Ectodermal cell (in vitro differentiated cells): ENCODE measurements around the gene IL36RN.

ENCODE experiments used
- H3K27ac ChIP-seq: 2 replicates; pipeline ENCODE4 v1.7.0; 2013; ENCODE audit warnings: mild to moderate bottlenecking, low read depth, low read length; ENCODE audit not compliant: insufficient read depth, poor library complexity, severe bottlenecking
- H3K27me3 ChIP-seq: 2 replicates; pipeline ENCODE4 v1.7.0; 2013; ENCODE audit warnings: mild to moderate bottlenecking, low read length; ENCODE audit not compliant: insufficient read depth, control insufficient read depth, poor library complexity, severe bottlenecking
- H3K36me3 ChIP-seq: one replicate; pipeline ENCODE4 v1.7.0; 2013; ENCODE audit warnings: low read length; ENCODE audit not compliant: control insufficient read depth, insufficient read depth
- H3K4me1 ChIP-seq: one replicate; pipeline ENCODE4 v1.7.0; 2013; ENCODE audit warnings: low read length; ENCODE audit not compliant: control insufficient read depth, insufficient read depth
- H3K4me3 ChIP-seq: 2 replicates; pipeline ENCODE4 v1.7.0; 2013; ENCODE audit warnings: low read depth, low read length, control low read depth; ENCODE audit not compliant: insufficient read depth
- H3K9me3 ChIP-seq: 2 replicates; pipeline ENCODE4 v1.7.0; 2013; ENCODE audit warnings: mild to moderate bottlenecking, low read length, moderate library complexity; ENCODE audit not compliant: control insufficient read depth
- WGBS, 2 experiments: methylation state at CpG; one replicate each; pipeline ENCODE4 v1.1.7; 2013; ENCODE audit warnings: missing lambda C conversion rate in 2 of 2; 5-methylcytosine and 5-hydroxymethylcytosine counted together

The IL36RN gene

DNA sequence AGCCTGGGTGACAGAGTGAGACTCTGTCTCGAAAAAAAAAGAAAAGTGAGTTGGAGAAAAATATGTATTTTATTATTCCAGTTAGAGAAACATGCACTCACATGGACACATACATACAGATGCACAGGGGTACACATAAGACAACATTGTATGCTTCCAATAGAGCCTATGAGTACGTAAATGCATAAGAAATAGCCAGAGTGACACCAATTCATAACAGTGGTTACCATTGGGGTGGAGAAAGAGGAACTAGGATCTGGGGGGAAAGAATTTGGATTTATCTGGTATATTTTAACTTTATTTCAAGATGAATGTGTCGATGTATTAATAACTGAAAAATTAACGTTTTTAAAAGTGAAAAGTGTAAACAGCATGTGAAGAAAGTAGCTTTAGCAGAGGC, 37.7 kb upstream of the IL36RN start:
- Histone ChIP-seq H3K27me3 (no peaks in the 10 kb centered on the region), H3K36me3 (no peaks in the 10 kb centered on the region), H3K27ac (no peak overlapping the region), H3K4me1 (no peaks in the 10 kb centered on the region), H3K9me3 (no peaks in the 10 kb centered on the region), H3K4me3 (no peak overlapping the region)
- WGBS, 2 experiments = 71% methylated on average over 4 of the region's 4 CpGs

DNA sequence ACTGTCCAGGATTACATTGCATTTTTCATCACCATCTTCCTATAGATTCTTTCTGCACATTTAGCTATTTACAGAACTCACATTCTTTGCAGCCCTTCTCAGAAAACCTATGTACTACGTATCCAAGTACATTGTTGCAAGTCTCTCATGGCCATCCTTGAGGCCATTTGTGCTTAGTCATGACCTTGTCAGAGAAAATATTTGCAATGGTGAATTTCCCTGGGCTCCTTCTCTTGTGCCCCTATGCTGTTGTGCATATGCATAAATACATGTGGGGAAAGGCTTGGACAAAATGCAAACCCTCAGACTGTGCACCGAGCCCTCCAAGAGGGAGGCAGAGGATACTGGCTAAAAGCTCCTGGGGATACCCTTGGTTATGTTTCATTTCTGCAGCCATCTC, 34.2 kb upstream of the IL36RN start:
- Histone ChIP-seq H3K4me3 (no peak overlapping the region), H3K27ac (no peak overlapping the region), H3K36me3 (no peaks in the 10 kb centered on the region), H3K4me1 (no peaks in the 10 kb centered on the region), H3K9me3 (no peaks in the 10 kb centered on the region), H3K27me3 (no peaks in the 10 kb centered on the region)
- 92 to 95% methylated on average over 2 of the region's 2 CpGs for WGBS, 2 experiments

DNA sequence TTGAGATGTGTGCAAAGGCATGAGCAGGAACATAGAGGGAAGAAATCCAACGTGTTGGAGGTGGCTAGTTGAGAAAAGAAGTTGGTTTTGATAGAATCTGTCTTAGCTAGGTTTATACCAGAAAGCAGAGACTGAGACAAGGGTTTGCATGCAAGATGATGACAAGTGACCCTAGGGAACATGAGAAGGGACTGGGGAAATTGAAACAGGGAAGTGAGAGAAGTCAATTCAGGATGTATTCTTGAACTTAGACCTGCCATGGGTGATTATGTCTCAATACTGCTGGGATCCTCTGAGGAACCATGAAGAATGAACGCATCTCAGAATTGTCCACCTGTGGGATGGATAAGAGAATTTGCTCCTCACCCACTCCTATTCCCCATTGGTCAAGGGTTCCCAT, 33.3 kb upstream of the IL36RN start:
- 61 to 62% methylated on average over 2 of the region's 2 CpGs for WGBS, 2 experiments
- Histone ChIP-seq H3K4me3 (no peak overlapping the region), H3K27ac (no peak overlapping the region), H3K27me3 (no peaks in the 10 kb centered on the region), H3K9me3 (no peaks in the 10 kb centered on the region), H3K36me3 (no peaks in the 10 kb centered on the region), H3K4me1 (no peaks in the 10 kb centered on the region)

DNA sequence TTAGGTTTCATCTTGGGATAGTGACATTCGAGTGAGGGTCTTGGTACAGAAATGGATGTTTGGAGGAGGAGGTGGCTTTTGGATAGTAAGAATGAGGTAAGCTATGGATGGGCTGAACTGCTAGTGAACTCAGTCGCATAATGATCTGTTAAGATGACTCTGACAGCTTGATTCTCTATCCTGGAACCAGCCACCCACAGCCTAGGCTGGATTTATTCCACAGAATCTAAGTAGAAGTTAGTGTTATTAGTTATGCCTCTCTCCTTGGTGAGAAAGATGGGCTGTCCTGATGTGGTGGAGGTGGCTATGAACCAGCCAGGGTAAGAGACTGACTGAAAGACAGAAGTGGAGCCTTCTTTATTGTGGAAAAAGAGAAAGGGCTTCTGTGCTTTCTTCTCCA, 31.3 kb upstream of the IL36RN start:
- no peaks in the 10 kb centered on the region for H3K36me3 ChIP-seq
- no peak overlapping the region for H3K4me3 ChIP-seq
- no peaks in the 10 kb centered on the region for H3K9me3 ChIP-seq
- no peak overlapping the region for H3K27ac ChIP-seq
- 91% methylated on average over 2 of the region's 2 CpGs for WGBS, 2 experiments
- no peaks in the 10 kb centered on the region for H3K4me1 ChIP-seq
- no peaks in the 10 kb centered on the region for H3K27me3 ChIP-seq

DNA sequence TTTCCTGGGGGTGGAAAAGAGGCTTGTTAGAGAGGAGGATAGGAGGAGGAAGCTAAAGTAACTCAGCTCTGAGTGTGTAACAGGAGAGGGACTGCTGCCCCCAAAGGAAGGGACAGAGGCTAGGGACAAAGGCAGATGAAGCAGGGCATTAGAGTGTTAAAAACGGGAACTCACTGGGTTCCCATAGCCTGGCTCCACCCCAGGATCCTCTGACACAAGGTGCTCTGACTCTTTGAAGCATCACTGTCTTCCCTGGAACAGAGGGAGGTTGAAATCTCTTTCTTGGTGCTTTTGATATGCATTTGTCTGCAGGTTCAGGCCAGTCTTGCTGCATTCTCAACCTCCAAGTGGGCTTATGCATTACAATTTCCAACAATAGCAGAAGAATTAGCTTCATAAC, 30.9 kb upstream of the IL36RN start:
- 9 to 13% methylated on average over 1 of the region's 1 CpG for WGBS, 2 experiments
- no peaks in the 10 kb centered on the region for H3K4me1 ChIP-seq
- H3K9me3 ChIP-seq = no peaks in the 10 kb centered on the region
- no peak overlapping the region for H3K4me3 ChIP-seq
- H3K27me3 ChIP-seq = no peaks in the 10 kb centered on the region
- no peak overlapping the region for H3K27ac ChIP-seq
- H3K36me3 ChIP-seq = no peaks in the 10 kb centered on the region

DNA sequence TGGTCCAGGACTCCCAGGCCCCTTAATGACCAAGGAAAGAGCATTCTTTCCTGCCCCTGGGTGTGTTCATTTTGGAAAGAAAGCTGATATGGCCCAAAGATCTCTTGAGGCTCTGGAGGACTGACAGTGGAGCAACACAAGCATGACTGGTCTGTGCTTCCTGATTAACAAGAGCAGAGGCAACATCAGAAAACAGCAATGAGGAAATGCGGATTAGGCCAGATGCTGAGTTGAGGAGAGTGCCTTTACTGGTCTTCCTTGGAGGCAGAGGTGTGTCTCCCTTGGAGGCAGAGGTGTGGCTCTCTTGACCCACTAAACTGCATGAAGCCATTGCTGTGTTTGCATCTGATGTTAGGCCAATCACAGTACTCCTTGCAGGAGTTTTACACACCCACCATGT, 26.3 kb upstream of the IL36RN start:
- H3K4me1 ChIP-seq = no peaks in the 10 kb centered on the region
- H3K9me3 ChIP-seq = no peaks in the 10 kb centered on the region
- H3K4me3 ChIP-seq = no peak overlapping the region
- H3K36me3 ChIP-seq = no peaks in the 10 kb centered on the region
- H3K27ac ChIP-seq = no peak overlapping the region
- WGBS, 2 experiments = 90 to 91% methylated on average over 1 of the region's 1 CpG
- no peaks in the 10 kb centered on the region for H3K27me3 ChIP-seq

DNA sequence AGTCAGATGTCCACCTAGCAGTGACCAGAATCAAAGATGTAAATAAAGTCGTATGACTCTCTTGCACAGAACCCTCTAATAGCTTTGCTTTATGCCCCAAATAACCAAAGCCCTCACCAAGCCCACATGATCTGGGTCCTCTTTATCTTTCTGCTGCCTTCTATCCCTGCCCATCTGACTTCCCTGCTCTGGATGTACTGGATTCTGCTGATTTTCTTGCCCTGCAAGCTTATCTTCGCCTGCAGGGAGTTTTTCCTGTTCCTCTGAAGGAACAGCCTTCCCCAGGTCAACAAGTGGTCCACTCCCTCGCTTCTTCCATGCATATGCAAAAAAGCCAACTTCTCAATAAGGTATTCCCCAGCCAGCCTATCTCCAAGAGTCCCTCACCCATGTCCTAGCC, 25.0 kb upstream of the IL36RN start:
- no peaks in the 10 kb centered on the region for H3K9me3 ChIP-seq
- H3K4me1 ChIP-seq = no peaks in the 10 kb centered on the region
- H3K4me3 ChIP-seq = no peak overlapping the region
- WGBS, 2 experiments = 80 to 85% methylated on average over 3 of the region's 3 CpGs
- H3K27ac ChIP-seq = no peak overlapping the region
- H3K36me3 ChIP-seq = no peaks in the 10 kb centered on the region
- H3K27me3 ChIP-seq = no peaks in the 10 kb centered on the region

DNA sequence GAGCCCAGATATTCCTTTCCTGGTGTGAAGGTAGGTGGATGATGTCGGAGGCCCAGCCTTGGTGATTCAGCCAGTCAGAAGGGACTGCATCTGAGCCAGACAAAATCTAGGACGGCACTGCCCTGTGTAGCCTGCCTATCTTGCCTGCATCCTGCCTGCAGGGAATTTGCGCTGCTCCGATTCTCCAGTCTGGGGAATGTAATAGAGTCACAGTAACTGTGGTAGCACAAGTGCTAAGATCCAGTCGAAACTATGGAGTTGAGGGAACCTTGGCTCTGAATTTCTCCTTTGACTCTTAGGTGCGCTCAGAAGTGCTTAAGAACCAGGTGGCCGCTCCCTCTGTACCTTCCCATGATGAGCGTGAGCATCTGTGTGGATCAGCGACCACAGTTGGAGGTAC, 22.2 kb upstream of the IL36RN start:
- H3K4me1 ChIP-seq = no peaks in the 10 kb centered on the region
- H3K27me3 ChIP-seq = no peaks in the 10 kb centered on the region
- H3K9me3 ChIP-seq = no peaks in the 10 kb centered on the region
- H3K27ac ChIP-seq = no peak overlapping the region
- H3K4me3 ChIP-seq = no peak overlapping the region
- 94% methylated on average over 9 of the region's 9 CpGs for WGBS, 2 experiments
- no peaks in the 10 kb centered on the region for H3K36me3 ChIP-seq

DNA sequence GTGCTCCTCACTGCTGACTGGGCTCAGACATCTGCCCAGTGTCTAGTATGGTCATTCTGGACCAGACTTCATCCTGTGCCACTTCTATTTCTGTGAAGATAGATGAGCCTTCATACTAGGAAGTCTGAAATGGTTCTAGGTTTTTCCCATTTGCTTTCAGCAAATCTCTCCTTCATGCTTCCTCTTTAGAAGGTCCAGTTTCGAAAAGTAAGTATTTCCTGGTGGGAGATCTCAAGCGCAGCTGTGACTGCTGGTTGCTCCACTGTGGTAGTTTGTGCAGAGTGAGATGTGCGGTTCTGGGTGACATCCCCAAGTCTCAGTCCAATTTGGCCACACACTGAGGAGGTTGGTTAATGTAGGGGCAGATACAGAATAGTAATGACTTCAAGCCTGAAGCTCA, 20.7 kb upstream of the IL36RN start:
- Histone ChIP-seq H3K27ac (no peak overlapping the region), H3K4me1 (no peaks in the 10 kb centered on the region), H3K4me3 (no peak overlapping the region), H3K36me3 (no peaks in the 10 kb centered on the region), H3K27me3 (no peaks in the 10 kb centered on the region), H3K9me3 (no peaks in the 10 kb centered on the region)
- 89 to 97% methylated on average over 3 of the region's 3 CpGs for WGBS, 2 experiments

DNA sequence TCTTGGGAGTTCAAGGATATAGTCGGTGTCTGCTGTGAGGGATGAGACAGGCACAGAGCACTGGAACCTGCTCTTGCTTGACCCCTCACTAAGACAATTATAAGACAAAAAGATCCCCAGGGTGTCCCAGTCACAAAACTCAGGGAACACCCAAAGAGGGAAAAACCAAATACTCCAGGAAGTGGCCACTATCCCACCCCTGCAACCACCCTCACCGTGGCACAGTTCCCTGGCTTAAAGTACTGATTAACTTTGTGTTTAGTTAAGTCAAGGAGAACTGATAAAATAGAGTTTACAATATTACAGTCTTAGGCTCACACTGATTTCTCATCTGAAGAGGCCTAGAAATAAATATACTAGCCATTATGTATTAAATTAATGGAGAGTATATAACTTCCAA, 19.8 kb upstream of the IL36RN start:
- H3K9me3 ChIP-seq = no peaks in the 10 kb centered on the region
- 96 to 100% methylated on average over 1 to 2 of the region's 2 CpGs for WGBS, 2 experiments
- no peak overlapping the region for H3K27ac ChIP-seq
- no peak overlapping the region for H3K4me3 ChIP-seq
- H3K36me3 ChIP-seq = no peaks in the 10 kb centered on the region
- no peaks in the 10 kb centered on the region for H3K4me1 ChIP-seq
- H3K27me3 ChIP-seq = no peaks in the 10 kb centered on the region

DNA sequence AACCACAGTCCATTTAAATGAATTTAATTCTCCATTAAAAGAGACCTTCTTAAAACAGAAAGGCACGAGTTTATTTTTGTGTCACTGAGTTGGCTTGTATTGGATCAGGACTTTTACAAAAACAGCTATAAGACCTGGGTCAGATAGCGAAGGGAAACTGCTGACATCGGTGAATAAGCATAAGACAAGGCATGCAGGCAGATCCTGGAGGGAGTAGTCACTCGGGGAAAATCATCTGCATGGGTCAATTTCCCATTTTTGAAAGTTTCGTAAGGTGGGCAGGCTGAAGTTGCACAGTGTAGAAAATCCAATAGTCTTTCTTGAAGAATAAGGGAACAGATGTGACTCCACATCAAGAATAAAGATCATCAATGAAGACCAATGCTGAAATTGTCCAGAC, 19.3 kb upstream of the IL36RN start:
- Histone ChIP-seq H3K27ac (no peak overlapping the region), H3K27me3 (no peaks in the 10 kb centered on the region), H3K4me3 (no peak overlapping the region), H3K4me1 (no peaks in the 10 kb centered on the region), H3K9me3 (no peaks in the 10 kb centered on the region), H3K36me3 (no peaks in the 10 kb centered on the region)
- WGBS, 2 experiments = 65 to 69% methylated on average over 5 of the region's 5 CpGs
